22Rv1 (cell line): Measurements from ENCODE around the gene CFAP20.

ENCODE experiments used
- H3K27ac ChIP-seq: fragments of 450-650 bp; 2 replicates; pipeline ENCODE4 v1.5.1; 2017
- CTCF ChIP-seq: fragments of 450-650 bp; IDR thresholded peaks from 2 replicates; pipeline ENCODE4 v1.5.1; 2017; ENCODE audit warnings: mild to moderate bottlenecking
- ZFX ChIP-seq: fragments of 450-650 bp; IDR thresholded peaks from 2 replicates; pipeline ENCODE4 v1.6.1; 2017; ENCODE audit warnings: antibody characterized with exemption, borderline replicate concordance

CFAP20 gene

GRCh38 chr16:58138852-58139251 is 9.7 kb upstream of the CFAP20 start:
- no peak overlapping the region for H3K27ac ChIP-seq
- TF ChIP-seq ZFX (no peak), CTCF (no peak)

DNA sequence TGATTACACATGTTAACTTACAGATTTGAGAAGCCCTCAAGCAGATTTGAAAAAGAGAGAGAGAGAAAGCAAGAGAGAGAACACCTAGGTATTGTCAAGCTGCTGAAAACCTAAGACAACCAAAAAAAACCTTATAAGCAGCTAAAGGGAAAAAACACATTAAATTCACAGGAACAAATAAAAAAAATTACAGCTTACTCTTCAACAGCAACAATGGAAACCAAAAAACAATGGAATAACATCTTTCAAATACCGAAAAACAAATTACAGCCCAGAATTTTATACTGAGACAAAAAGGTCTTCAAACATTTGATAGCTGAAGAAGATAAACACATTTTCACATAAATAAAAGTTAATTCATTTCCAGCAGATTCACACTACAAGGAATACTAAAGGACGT is 8.4 kb upstream of the CFAP20 start:
- TF ChIP-seq CTCF (no peak), ZFX (no peak)

DNA sequence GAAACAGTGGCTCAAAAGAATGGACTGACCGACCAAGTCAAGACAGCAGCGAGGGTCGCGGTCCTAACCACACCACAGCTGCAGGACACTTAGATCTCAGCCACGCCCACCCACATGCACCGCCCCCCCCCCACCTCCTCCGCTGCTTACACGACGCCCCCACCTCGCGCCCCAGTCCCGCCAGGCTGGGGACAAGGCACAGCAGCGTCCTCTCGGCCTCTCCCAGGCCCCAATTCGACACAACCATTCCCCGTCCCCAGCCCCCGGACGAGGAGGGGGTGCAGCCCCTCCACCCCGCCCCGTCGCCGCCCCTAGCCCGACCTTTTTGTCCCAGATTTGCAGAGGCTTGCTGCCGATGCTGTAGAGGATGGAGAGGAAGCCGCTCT is 477 bp downstream of the CFAP20 start:
- TF ChIP-seq ZFX, result no peak
- no peak for TF ChIP-seq CTCF
- peak overlapping the region; percentile 87 for H3K27ac ChIP-seq

More for the DNA sequence above, 8.4 kb upstream of the CFAP20 start:
- H3K27ac ChIP-seq, result no peak overlapping the region

DNA sequence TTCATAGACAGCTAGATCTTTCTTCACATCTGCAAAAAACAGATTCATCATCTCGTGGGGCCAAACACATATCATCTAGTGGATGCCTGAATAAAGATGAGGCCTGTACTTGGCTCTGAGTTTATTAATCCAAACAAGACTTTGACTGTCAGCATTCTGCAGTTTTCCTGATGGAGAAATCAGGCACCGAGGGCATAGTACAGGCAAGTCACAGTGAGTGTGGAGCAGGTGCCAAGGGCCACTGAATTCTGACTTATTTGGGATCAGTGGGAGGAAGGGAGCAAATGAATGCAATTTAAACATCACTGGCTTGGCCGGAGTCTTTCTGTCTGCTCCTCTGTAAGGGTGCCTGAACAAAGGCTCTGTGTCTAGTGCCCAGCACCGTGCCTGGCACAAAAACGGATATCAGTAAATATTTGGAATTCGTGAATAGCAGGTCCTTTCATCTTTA is 975 bp downstream of the CFAP20 start:
- peak overlapping the region; percentile 87; the same call in 1 of the 2 replicates for H3K27ac ChIP-seq
- TF ChIP-seq CTCF (no peak), ZFX (no peak)

DNA sequence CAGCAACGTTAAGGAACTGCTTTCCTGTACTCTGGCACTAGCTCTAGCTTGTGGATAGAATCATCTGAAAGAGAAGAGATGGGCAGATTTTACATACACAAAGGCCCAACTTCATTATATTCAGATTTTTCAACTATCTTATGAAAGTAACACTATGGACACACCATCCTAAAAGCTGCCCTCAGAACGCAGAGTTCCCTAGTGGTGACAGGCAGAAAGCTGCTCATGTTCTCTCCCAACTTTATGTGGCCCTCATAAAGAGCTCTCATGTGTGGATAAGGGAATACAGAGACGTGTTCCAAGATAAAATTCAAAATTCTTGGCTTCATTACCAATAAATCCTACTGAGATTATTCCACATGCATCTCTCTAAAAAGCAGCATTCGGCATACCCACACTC is 1.5 kb downstream of the CFAP20 start:
- no peak overlapping the region for H3K27ac ChIP-seq
- no peak for TF ChIP-seq CTCF
- TF ChIP-seq ZFX, result no peak

DNA sequence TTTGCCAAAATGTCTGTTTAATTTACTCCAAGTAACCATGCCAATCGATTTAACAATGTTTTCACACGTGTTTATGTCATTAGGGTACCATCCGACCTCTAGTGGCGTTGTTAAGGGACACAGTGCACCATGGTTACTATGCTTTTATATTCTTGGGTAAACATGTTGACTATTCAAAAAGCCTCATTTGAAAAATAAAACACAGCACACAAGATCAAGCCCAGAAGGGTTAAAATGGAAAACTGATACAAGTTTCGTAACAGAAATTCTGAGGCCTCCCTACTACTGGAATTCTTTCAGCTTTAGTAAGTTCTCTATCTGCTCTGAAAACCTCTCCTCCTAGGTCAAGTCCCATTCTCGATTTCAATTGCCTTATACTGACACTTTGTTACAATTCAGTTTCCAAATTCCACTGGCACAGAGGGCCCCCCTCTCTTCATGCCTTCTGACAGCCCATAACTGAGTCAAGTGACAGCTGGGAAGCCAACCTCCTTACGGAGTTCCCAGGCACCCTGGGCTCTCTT is 2.1 kb downstream of the CFAP20 start:
- TF ChIP-seq ZFX (no peak), CTCF (peak; percentile 21)
- H3K27ac ChIP-seq, result no peak overlapping the region

DNA sequence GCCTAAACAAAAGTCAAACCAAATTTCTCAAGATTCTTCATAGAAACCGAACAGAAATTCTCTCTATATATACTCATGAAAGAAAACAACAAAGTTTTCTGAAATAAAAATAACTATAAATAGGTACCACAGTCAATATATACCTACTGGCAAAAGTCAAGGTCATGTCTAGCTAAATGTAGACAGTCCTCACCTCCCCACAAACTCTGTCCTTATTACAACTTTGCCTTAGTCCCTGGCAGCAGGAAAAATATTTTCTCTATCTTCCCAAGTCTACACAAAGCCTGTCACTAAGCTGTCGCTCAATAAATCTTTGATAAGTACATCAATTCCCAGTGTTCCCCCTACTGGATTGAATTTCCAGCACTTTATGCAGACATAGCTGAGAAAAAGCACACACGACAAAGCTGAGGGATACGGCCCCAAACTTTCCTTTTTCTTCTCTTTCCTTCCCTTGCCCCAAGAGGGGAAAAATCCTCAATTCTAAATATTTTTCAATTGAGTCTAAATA is 2.7 kb downstream of the CFAP20 start:
- TF ChIP-seq ZFX, result no peak
- no peak for TF ChIP-seq CTCF
- no peak overlapping the region for H3K27ac ChIP-seq
